BE2C (cell line): ENCODE measurements around the gene CD28.

Experiments
- DNase-seq: peaks from one replicate; pipeline ENCODE4 v3.0.0-alpha.2; 2020
- H3K27me3 ChIP-seq: fragments of 250-450 bp; sonication (Bioruptor Pico); 2 replicates; pipeline ENCODE4 v1.5.1; 2020; ENCODE audit warnings: mild to moderate bottlenecking
- H3K36me3 ChIP-seq: fragments of 250-450 bp; sonication (Bioruptor Pico); 2 replicates; pipeline ENCODE4 v1.5.1; 2020; ENCODE audit warnings: mild to moderate bottlenecking
- H3K4me1 ChIP-seq: fragments of 250-450 bp; sonication (Bioruptor Pico); 2 replicates; pipeline ENCODE4 v1.5.1; 2020
- H3K4me3 ChIP-seq: 2 replicates; pipeline ENCODE4 v1.5.1; 2011; ENCODE audit warnings: low read depth, low read length
- H3K9me3 ChIP-seq: fragments of 250-450 bp; sonication (Bioruptor Pico); 2 replicates; pipeline ENCODE4 v1.5.1; 2020
- CTCF ChIP-seq: IDR thresholded peaks from 2 replicates; pipeline ENCODE4 v1.5.1; 2012; ENCODE audit warnings: mild to moderate bottlenecking, low read depth, low read length

Gene CD28

DNA sequence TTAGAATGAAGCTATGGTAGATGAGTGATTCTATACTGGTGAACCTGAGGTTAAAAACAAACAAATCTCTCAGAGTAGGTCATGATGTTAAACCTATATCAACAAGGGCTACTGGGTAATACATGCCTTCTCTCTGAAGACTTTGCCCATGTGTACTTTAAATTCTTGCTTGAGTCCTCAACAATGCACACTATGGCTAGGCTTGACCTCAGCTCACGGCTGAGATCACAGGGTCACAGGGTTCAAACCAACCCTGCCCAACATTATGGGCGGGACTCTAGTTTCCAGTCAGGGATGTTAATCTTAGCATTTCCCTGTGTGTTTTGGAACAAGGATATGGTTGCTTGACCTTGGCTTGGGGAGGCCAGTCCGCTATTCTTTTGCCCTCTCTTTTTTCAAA is 7.7 kb downstream of the CD28 start:
- Histone ChIP-seq H3K4me3 (no peak overlapping the region), H3K9me3 (no peaks in the 10 kb centered on the region), H3K27me3 (peaks cover 5% of the 10 kb centered on the region; the same call in 1 of the 2 replicates), H3K36me3 (no peaks in the 10 kb centered on the region), H3K4me1 (no peaks in the 10 kb centered on the region; the same call in none of the 2 replicates)
- no peak for DNase-seq
- TF ChIP-seq CTCF, result no peak

DNA sequence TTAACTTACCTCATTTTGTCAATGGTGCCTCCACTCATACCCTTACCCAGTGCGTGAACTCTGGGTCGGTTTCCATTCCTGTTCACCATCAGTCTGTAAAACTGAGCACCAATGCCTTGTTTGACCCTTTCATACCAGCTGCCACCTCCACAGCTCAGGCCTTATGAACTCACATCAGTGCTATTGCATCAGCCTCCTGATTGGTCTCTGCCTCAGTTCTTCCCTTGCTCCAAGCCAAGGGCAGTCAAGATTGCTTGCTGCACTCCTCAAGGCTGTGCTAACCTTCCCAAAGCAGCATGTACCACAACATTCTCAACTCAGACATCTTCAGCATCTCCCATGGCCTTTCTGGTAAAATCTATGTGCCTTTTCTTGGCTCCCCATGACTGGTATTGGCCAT is 9.3 kb downstream of the CD28 start:
- Histone ChIP-seq H3K4me1 (no peaks in the 10 kb centered on the region; the same call in none of the 2 replicates), H3K4me3 (no peak overlapping the region), H3K27me3 (peaks cover 7% of the 10 kb centered on the region; the same call in 1 of the 2 replicates), H3K36me3 (no peaks in the 10 kb centered on the region), H3K9me3 (no peaks in the 10 kb centered on the region)
- DNase-seq, result no peak
- no peak for TF ChIP-seq CTCF

GRCh38 chr2:203718087-203718486 is 11.6 kb downstream of the CD28 start:
- Histone ChIP-seq H3K4me1 (no peaks in the 10 kb centered on the region; the same call in 1 of the 2 replicates), H3K27me3 (peaks cover 8% of the 10 kb centered on the region; the same call in 1 of the 2 replicates), H3K36me3 (no peaks in the 10 kb centered on the region), H3K9me3 (no peaks in the 10 kb centered on the region), H3K4me3 (no peak overlapping the region)
- DNase-seq, result no peak
- no peak for TF ChIP-seq CTCF

GRCh38 chr2:203719456-203720410 is 13.3 kb downstream of the CD28 start:
- 0 out of 2 replicates have a peak, but pooled peaks cover 5% of the 10 kb centered on the region for H3K27me3 ChIP-seq
- no peak for DNase-seq
- no peaks in the 10 kb centered on the region for H3K9me3 ChIP-seq
- no peaks in the 10 kb centered on the region for H3K36me3 ChIP-seq
- no peak overlapping the region for H3K4me3 ChIP-seq
- TF ChIP-seq CTCF, result no peak
- no peaks in the 10 kb centered on the region for H3K4me1 ChIP-seq

GRCh38 chr2:203720915-203721672 is 14.7 kb downstream of the CD28 start:
- no peak for TF ChIP-seq CTCF
- DNase-seq, result no peak
- Histone ChIP-seq H3K4me1 (no peaks in the 10 kb centered on the region), H3K27me3 (0 out of 2 replicates have a peak, but pooled peaks cover 5% of the 10 kb centered on the region), H3K36me3 (no peaks in the 10 kb centered on the region), H3K9me3 (no peaks in the 10 kb centered on the region), H3K4me3 (no peak overlapping the region)
